Effector memory CD4-positive, alpha-beta T cell (primary cell): ENCODE results near the gene CRYBA1.
"Not testable (repeated sequence)": the region's sequence is repeated elsewhere in the genome, so short reads cannot be mapped to it uniquely, and the experiment has no call there.

Source experiments
- DNase-seq, 3 donors: peaks; one replicate each; pipeline ENCODE4 v3.0.0-alpha.2; 2020
- H3K27ac ChIP-seq: 2 replicates; pipeline ENCODE4 v1.7.0; 2013; ENCODE audit warnings: mild to moderate bottlenecking, low read length, moderate library complexity; ENCODE audit not compliant: insufficient read depth, poor library complexity, severe bottlenecking
- H3K27me3 ChIP-seq: replicated peaks from 2 replicates; pipeline ENCODE4 v1.7.0; 2013; ENCODE audit warnings: mild to moderate bottlenecking, low read length; ENCODE audit not compliant: insufficient read depth, control insufficient read depth, poor library complexity, severe bottlenecking
- H3K36me3 ChIP-seq: 2 replicates; pipeline ENCODE4 v1.7.0; 2013; ENCODE audit warnings: mild to moderate bottlenecking, low read length, moderate library complexity; ENCODE audit not compliant: control insufficient read depth, insufficient read depth
- H3K4me1 ChIP-seq: 2 replicates; pipeline ENCODE4 v1.7.0; 2013; ENCODE audit warnings: low read length, mild to moderate bottlenecking; ENCODE audit not compliant: control insufficient read depth, insufficient read depth, poor library complexity, severe bottlenecking
- H3K4me3 ChIP-seq: 2 replicates; pipeline ENCODE4 v1.7.0; 2013; ENCODE audit warnings: low read length, low read depth, mild to moderate bottlenecking; ENCODE audit not compliant: insufficient read depth, poor library complexity, severe bottlenecking
- H3K9me3 ChIP-seq: 2 replicates; pipeline ENCODE4 v1.7.0; 2013; ENCODE audit warnings: mild to moderate bottlenecking, low read length, moderate library complexity; ENCODE audit not compliant: control insufficient read depth

The CRYBA1 gene

GRCh38 chr17:29248845-29249244, 2.2 kb downstream of the CRYBA1 start:
- no peak for DNase-seq
- H3K27ac ChIP-seq = no peak overlapping the region
- H3K4me3 ChIP-seq = no peak overlapping the region
- no peaks in the 10 kb centered on the region for H3K36me3 ChIP-seq
- H3K4me1 ChIP-seq = no peaks in the 10 kb centered on the region
- H3K9me3 ChIP-seq = no peaks in the 10 kb centered on the region
- no peaks in the 10 kb centered on the region for H3K27me3 ChIP-seq

GRCh38 chr17:29250666-29251065, 4.0 kb downstream of the CRYBA1 start:
- DNase-seq = no peak
- H3K4me1 ChIP-seq = no peaks in the 10 kb centered on the region
- H3K9me3 ChIP-seq = no peaks in the 10 kb centered on the region
- no peaks in the 10 kb centered on the region for H3K27me3 ChIP-seq
- H3K27ac ChIP-seq = no peak overlapping the region
- H3K4me3 ChIP-seq = no peak overlapping the region
- no peaks in the 10 kb centered on the region for H3K36me3 ChIP-seq

GRCh38 chr17:29251184-29251583, 4.5 kb downstream of the CRYBA1 start:
- Histone ChIP-seq H3K4me3 (no peak overlapping the region), H3K27ac (no peak overlapping the region)

GRCh38 chr17:29252101-29252791, 5.6 kb downstream of the CRYBA1 start:
- H3K27me3 ChIP-seq = no peaks in the 10 kb centered on the region
- H3K4me3 ChIP-seq = no peak overlapping the region
- no peaks in the 10 kb centered on the region for H3K9me3 ChIP-seq
- no peak for DNase-seq
- H3K36me3 ChIP-seq = no peaks in the 10 kb centered on the region
- no peak overlapping the region for H3K27ac ChIP-seq
- H3K4me1 ChIP-seq = no peaks in the 10 kb centered on the region

More at GRCh38 chr17:29251184-29251583, 4.5 kb downstream of the CRYBA1 start:
- Histone ChIP-seq H3K27me3 (no peaks in the 10 kb centered on the region), H3K4me1 (no peaks in the 10 kb centered on the region), H3K36me3 (no peaks in the 10 kb centered on the region), H3K9me3 (no peaks in the 10 kb centered on the region)
- no peak for DNase-seq

GRCh38 chr17:29253037-29253436, 6.4 kb downstream of the CRYBA1 start:
- Histone ChIP-seq H3K36me3 (peaks cover 4% of the 10 kb centered on the region), H3K27ac (no peak overlapping the region), H3K4me1 (peaks cover 2% of the 10 kb centered on the region), H3K4me3 (no peak overlapping the region), H3K9me3 (no peaks in the 10 kb centered on the region), H3K27me3 (no peaks in the 10 kb centered on the region)
- no peak for DNase-seq

GRCh38 chr17:29255926-29256522, 9.4 kb downstream of the CRYBA1 start:
- Histone ChIP-seq H3K27ac (no peak overlapping the region), H3K4me1 (peaks cover 2% of the 10 kb centered on the region), H3K27me3 (no peaks in the 10 kb centered on the region), H3K9me3 (no peaks in the 10 kb centered on the region), H3K4me3 (no peak overlapping the region), H3K36me3 (peaks cover 18% of the 10 kb centered on the region)
- DNase-seq = no peak

GRCh38 chr17:29256735-29257466, 10.2 kb downstream of the CRYBA1 start:
- no peak for DNase-seq
- Histone ChIP-seq H3K4me1 (peaks cover 2% of the 10 kb centered on the region), H3K27me3 (no peaks in the 10 kb centered on the region), H3K4me3 (no peak overlapping the region), H3K27ac (no peak overlapping the region), H3K9me3 (no peaks in the 10 kb centered on the region), H3K36me3 (peaks cover 27% of the 10 kb centered on the region)

GRCh38 chr17:29257756-29258155, 11.1 kb downstream of the CRYBA1 start:
- DNase-seq = no peak
- Histone ChIP-seq H3K4me3 (no peak overlapping the region), H3K4me1 (peaks cover 5% of the 10 kb centered on the region), H3K9me3 (no peaks in the 10 kb centered on the region), H3K27me3 (no peaks in the 10 kb centered on the region), H3K36me3 (peaks cover 34% of the 10 kb centered on the region), H3K27ac (no peak overlapping the region)

- Histone ChIP-seq H3K36me3 (peaks cover 53% of the 10 kb centered on the region), H3K9me3 (no peaks in the 10 kb centered on the region), H3K4me1 (peaks cover 3% of the 10 kb centered on the region), H3K27me3 (no peaks in the 10 kb centered on the region), H3K27ac (no peak overlapping the region), H3K4me3 (no peak overlapping the region)
- no peak for DNase-seq
Measured at GRCh38 chr17:29263916-29264315, 17.3 kb downstream of the CRYBA1 start.

GRCh38 chr17:29271980-29272379, 25.3 kb downstream of the CRYBA1 start:
- peaks cover 16% of the 10 kb centered on the region for H3K36me3 ChIP-seq
- not testable (repeated sequence) for DNase-seq, H3K27ac ChIP-seq

More at GRCh38 chr17:29271980-29272379, 25.3 kb downstream of the CRYBA1 start:
- H3K4me3 ChIP-seq, H3K9me3 ChIP-seq, H3K27me3 ChIP-seq, H3K4me1 ChIP-seq: not testable (repeated sequence)
